Measurements from ENCODE around the gene SATL1.

Gene SATL1

DNA sequence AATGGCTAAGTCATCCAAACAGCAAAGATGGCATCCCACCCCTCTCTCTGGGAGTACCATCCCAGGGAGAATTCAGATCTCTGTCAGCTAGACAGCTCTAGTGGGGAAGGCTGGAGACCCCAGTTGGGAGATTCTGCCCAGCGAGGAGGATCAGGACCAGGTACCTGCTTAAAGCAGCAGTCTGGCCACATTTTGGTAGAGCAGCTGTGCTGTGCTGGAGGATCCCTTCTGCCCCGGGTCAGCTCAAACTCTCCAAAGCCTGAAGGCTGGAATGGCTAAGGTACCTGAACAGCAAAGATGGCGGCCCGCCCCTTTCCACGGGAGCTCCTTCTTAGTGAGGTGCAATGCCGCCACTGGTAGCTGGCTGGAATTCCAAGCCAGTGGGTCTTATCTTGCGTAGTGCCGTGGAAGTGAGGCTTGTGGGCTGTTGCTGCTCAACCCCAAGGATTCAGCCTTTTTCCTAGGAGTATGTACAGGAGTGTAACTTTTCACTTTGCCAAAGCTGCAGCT lies 40.1 kb downstream of the SATL1 start:
- H3K79me2 ChIP-seq (ENCODE audit: control insufficient read depth, low read length): no peaks in the 10 kb centered on the region

DNA sequence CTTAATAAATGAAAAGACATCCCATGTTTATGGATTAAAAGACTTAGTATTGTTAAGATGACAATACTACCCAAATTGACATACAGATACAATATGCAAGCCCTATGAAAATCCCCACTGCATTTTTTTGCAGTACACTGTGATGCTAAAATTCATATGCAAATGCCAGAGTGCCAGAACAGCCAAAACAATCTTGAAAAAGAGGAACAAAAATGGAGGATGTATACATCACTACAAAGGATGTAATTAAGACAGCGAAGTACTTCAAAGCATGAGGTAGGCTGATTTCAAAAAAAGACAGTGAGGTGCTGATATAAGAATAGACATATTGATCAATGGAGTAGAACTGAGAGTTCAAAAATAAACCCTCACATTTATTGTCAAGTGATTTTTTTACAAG lies 47.3 kb downstream of the SATL1 start:
- Histone ChIP-seq H3K79me2 (ENCODE audit: control insufficient read depth, low read length) (no peaks in the 10 kb centered on the region), H3K4me2 (ENCODE audit: low read length) (no peak overlapping the region)
- TF ChIP-seq EZH2phosphoT487 (IDR thresholded peaks at IDR 0.05; ENCODE audit: borderline replicate concordance, low read length): no peak
- TF ChIP-seq, protein P1, sequence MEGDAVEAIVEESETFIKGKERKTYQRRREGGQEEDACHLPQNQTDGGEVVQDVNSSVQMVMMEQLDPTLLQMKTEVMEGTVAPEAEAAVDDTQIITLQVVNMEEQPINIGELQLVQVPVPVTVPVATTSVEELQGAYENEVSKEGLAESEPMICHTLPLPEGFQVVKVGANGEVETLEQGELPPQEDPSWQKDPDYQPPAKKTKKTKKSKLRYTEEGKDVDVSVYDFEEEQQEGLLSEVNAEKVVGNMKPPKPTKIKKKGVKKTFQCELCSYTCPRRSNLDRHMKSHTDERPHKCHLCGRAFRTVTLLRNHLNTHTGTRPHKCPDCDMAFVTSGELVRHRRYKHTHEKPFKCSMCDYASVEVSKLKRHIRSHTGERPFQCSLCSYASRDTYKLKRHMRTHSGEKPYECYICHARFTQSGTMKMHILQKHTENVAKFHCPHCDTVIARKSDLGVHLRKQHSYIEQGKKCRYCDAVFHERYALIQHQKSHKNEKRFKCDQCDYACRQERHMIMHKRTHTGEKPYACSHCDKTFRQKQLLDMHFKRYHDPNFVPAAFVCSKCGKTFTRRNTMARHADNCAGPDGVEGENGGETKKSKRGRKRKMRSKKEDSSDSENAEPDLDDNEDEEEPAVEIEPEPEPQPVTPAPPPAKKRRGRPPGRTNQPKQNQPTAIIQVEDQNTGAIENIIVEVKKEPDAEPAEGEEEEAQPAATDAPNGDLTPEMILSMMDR (IDR thresholded peaks at IDR 0.05; ENCODE audit: low read depth, low read length, poor library complexity, severe bottlenecking): no peak

More for the DNA sequence above, 40.1 kb downstream of the SATL1 start:
- H3K4me2 ChIP-seq (ENCODE audit: low read length): no peak overlapping the region
- no peak overlapping the region for H3K4me3 ChIP-seq (ENCODE audit: low read length)
- H3K27ac ChIP-seq (ENCODE audit: low read depth, low read length): no peak overlapping the region
- no peaks in the 10 kb centered on the region for H4K20me1 ChIP-seq (ENCODE audit: control insufficient read depth, insufficient read depth, low read depth, low read length)
- TF ChIP-seq EZH2phosphoT487 (IDR thresholded peaks at IDR 0.05; ENCODE audit: borderline replicate concordance, low read length): no peak
- TF ChIP-seq, protein P1 (IDR thresholded peaks at IDR 0.05; ENCODE audit: low read depth, low read length, poor library complexity, severe bottlenecking): no peak
- H3K36me3 ChIP-seq (ENCODE audit: control insufficient read depth, low read length): no peaks in the 10 kb centered on the region
- no peaks in the 10 kb centered on the region for H3K9me2 ChIP-seq (replicated peaks; ENCODE audit: control insufficient read depth, low read length)
- no peaks in the 10 kb centered on the region for H3F3A ChIP-seq (ENCODE audit: control insufficient read depth, insufficient read depth)
- H3K9me3 ChIP-seq (ENCODE audit: control insufficient read depth, insufficient read depth, low read length): no peaks in the 10 kb centered on the region
- no peaks in the 10 kb centered on the region for H3K4me1 ChIP-seq (ENCODE audit: control insufficient read depth, low read length)
- no peaks in the 10 kb centered on the region for H3K27me3 ChIP-seq (ENCODE audit: control insufficient read depth, low read length)

DNA sequence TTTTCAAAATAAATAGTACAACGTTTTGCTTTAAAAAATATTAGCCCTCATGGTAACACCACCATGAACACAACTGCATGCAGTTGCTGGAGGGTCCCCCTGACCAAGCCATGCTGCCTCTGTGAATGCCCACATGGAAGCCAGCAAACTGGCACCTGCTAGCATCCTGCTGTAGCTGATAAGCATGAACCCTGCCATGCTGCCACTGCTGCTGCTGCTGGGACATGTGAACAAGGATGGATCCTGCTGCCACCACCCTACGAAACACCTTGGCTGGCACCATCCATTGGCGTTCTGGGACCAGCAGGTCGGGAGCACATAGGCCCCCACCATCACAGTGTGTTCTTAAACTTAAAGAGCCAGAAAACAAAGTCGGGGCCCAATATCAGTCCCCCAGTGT lies 83.9 kb downstream of the SATL1 start:
- H3F3A ChIP-seq (ENCODE audit: control insufficient read depth, insufficient read depth): no peaks in the 10 kb centered on the region
- H3K36me3 ChIP-seq (ENCODE audit: control insufficient read depth, low read length): no peaks in the 10 kb centered on the region
- H3K79me2 ChIP-seq (ENCODE audit: control insufficient read depth, low read length): no peaks in the 10 kb centered on the region
- no peaks in the 10 kb centered on the region for H3K9me2 ChIP-seq (replicated peaks; ENCODE audit: control insufficient read depth, low read length)
- H3K4me1 ChIP-seq (ENCODE audit: control insufficient read depth, low read length): no peaks in the 10 kb centered on the region
- no peak for TF ChIP-seq EZH2phosphoT487 (IDR thresholded peaks at IDR 0.05; ENCODE audit: borderline replicate concordance, low read length)
- TF ChIP-seq, protein P1 (IDR thresholded peaks at IDR 0.05; ENCODE audit: low read depth, low read length, poor library complexity, severe bottlenecking): no peak
- no peak overlapping the region for H3K4me3 ChIP-seq (ENCODE audit: low read length)
- H3K4me2 ChIP-seq (ENCODE audit: low read length): no peak overlapping the region
- H3K27ac ChIP-seq (ENCODE audit: low read depth, low read length): no peak overlapping the region
- no peaks in the 10 kb centered on the region for H3K27me3 ChIP-seq (ENCODE audit: control insufficient read depth, low read length)
- H4K20me1 ChIP-seq (ENCODE audit: control insufficient read depth, insufficient read depth, low read depth, low read length): no peaks in the 10 kb centered on the region
- no peaks in the 10 kb centered on the region for H3K9me3 ChIP-seq (ENCODE audit: control insufficient read depth, insufficient read depth, low read length)

More for the DNA sequence above, 47.3 kb downstream of the SATL1 start:
- Histone ChIP-seq H4K20me1 (ENCODE audit: control insufficient read depth, insufficient read depth, low read depth, low read length) (no peaks in the 10 kb centered on the region), H3F3A (ENCODE audit: control insufficient read depth, insufficient read depth) (no peaks in the 10 kb centered on the region), H3K27ac (ENCODE audit: low read depth, low read length) (no peak overlapping the region), H3K4me1 (ENCODE audit: control insufficient read depth, low read length) (no peaks in the 10 kb centered on the region), H3K36me3 (ENCODE audit: control insufficient read depth, low read length) (no peaks in the 10 kb centered on the region), H3K9me2 (replicated peaks; ENCODE audit: control insufficient read depth, low read length) (no peaks in the 10 kb centered on the region), H3K9me3 (ENCODE audit: control insufficient read depth, insufficient read depth, low read length) (no peaks in the 10 kb centered on the region), H3K4me3 (ENCODE audit: low read length) (no peak overlapping the region), H3K27me3 (ENCODE audit: control insufficient read depth, low read length) (no peaks in the 10 kb centered on the region)
